HepG2 (cell line): ENCODE measurements around the gene VARS1.

Experiments used
- CTCF ChIP-seq: sonication (generic); formaldehyde crosslinking; IDR thresholded peaks from 2 replicates; pipeline ENCODE4 v1.5.0; 2020; ENCODE audit warnings: mild to moderate bottlenecking, missing genetic modification reagents, moderate library complexity
- JUND ChIP-seq: sonication (generic); formaldehyde crosslinking; IDR thresholded peaks from 2 replicates; pipeline ENCODE4 v1.8.0; 2022; ENCODE audit warnings: mild to moderate bottlenecking, missing genetic modification reagents
- NR3C1 ChIP-seq: sonication (generic); formaldehyde crosslinking; IDR thresholded peaks from 2 replicates; pipeline ENCODE4 v1.4.0; 2020; ENCODE audit warnings: missing genetic modification reagents
- PATZ1 ChIP-seq: sonication (generic); formaldehyde crosslinking; IDR thresholded peaks from 2 replicates; pipeline ENCODE4 v1.4.0; 2020; ENCODE audit warnings: missing genetic modification reagents
- POLR2AphosphoS5 ChIP-seq: IDR thresholded peaks from 2 replicates; pipeline ENCODE4 v1.6.1; 2012; ENCODE audit warnings: low read depth, low read length
- WIZ ChIP-seq: sonication (generic); formaldehyde crosslinking; IDR thresholded peaks from 2 replicates; pipeline ENCODE4 v1.5.1; 2020; ENCODE audit warnings: mild to moderate bottlenecking, missing genetic modification reagents
- ZFAT ChIP-seq: sonication (generic); formaldehyde crosslinking; conservative IDR thresholded peaks from 2 replicates; pipeline ENCODE4 v1.8.1; 2023; ENCODE audit warnings: missing genetic modification reagents, inconsistent platforms
- ZNF235 ChIP-seq: sonication (generic); formaldehyde crosslinking; IDR thresholded peaks from 2 replicates; pipeline ENCODE4 v1.8.1; 2023; ENCODE audit warnings: mild to moderate bottlenecking, missing genetic modification reagents, borderline replicate concordance
- ZNF564 ChIP-seq: sonication (generic); formaldehyde crosslinking; IDR thresholded peaks from 2 replicates; pipeline ENCODE4 v1.8.1; 2023; ENCODE audit warnings: mild to moderate bottlenecking, missing genetic modification reagents
- ZNF790 ChIP-seq: sonication (generic); formaldehyde crosslinking; IDR thresholded peaks from 2 replicates; pipeline ENCODE4 v1.8.0; 2022; ENCODE audit warnings: missing genetic modification reagents, mild to moderate bottlenecking, borderline replicate concordance
- TF ChIP-seq, protein P1 (sequence below): sonication (generic); formaldehyde crosslinking; IDR thresholded peaks from 2 replicates; pipeline ENCODE4 v1.8.0; 2022; ENCODE audit warnings: mild to moderate bottlenecking, missing genetic modification reagents, moderate library complexity

DNA sequence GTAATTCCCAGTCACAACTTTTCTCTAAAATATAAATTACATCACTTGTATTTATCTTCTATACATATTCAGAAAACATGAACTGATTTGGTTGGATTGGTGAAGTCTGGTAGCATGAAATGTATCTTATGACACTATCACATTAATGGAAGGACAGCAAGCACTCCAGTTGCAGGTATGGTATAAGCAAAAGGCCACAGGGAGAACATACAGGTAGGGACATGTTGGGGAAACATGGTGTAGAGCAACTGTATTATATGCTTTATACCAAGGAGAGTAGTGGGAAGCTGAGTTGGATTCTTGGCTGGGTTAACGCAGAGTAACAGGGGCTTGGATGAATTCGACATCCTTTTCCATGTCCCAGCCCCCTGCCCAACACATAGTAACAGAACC is 1.4 kb upstream of the VARS1 start:
- TF ChIP-seq, protein P1, sequence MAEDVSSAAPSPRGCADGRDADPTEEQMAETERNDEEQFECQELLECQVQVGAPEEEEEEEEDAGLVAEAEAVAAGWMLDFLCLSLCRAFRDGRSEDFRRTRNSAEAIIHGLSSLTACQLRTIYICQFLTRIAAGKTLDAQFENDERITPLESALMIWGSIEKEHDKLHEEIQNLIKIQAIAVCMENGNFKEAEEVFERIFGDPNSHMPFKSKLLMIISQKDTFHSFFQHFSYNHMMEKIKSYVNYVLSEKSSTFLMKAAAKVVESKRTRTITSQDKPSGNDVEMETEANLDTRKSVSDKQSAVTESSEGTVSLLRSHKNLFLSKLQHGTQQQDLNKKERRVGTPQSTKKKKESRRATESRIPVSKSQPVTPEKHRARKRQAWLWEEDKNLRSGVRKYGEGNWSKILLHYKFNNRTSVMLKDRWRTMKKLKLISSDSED (CRISPR knock-in tag) = no peak
- TF ChIP-seq POLR2AphosphoS5 (no peak), ZNF564 (CRISPR knock-in tag) (no peak), CTCF (CRISPR knock-in tag) (no peak), WIZ (CRISPR knock-in tag) (no peak), PATZ1 (CRISPR knock-in tag) (no peak), ZFAT (CRISPR knock-in tag) (no peak), NR3C1 (CRISPR knock-in tag) (no peak), ZNF790 (no peak), JUND (CRISPR knock-in tag) (no peak), ZNF235 (no peak)
